Karpas-422 (cell line): Measurements from ENCODE around the gene RPS6KA4. TPM values are rescaled to one million over a fixed set of nuclear protein-coding genes. Genes with fewer than 3 reads are reported as not detected.
A peak's percentile ranks its signal among the peaks of the same experiment; 100 is the strongest.
"Not testable (repeated sequence)": the region's sequence is repeated elsewhere in the genome, so short reads cannot be mapped to it uniquely, and the experiment has no call there.

Experiments
- DNase-seq: peaks from one replicate; pipeline ENCODE4 v3.0.0-alpha.2; 2015
- H2AFZ ChIP-seq: fragments of 200-600 bp; sonication (generic); 2 replicates; pipeline ENCODE4 v1.6.1; 2014; ENCODE audit warnings: antibody characterized with exemption, low read length, mixed read lengths
- H3K27ac ChIP-seq: fragments of 200-600 bp; sonication (generic); 2 replicates; pipeline ENCODE4 v1.5.1; 2014; ENCODE audit warnings: mild to moderate bottlenecking, low read length, moderate library complexity
- H3K27me3 ChIP-seq: fragments of 200-600 bp; sonication (generic); 2 replicates; pipeline ENCODE4 v1.6.1; 2014; ENCODE audit warnings: low read length, mixed read lengths
- H3K36me3 ChIP-seq: fragments of 200-600 bp; sonication (generic); 2 replicates; pipeline ENCODE4 v1.6.1; 2014; ENCODE audit warnings: low read length, mixed read lengths; ENCODE audit not compliant: insufficient read depth
- H3K4me1 ChIP-seq: fragments of 200-600 bp; sonication (generic); 2 replicates; pipeline ENCODE4 v1.6.1; 2014; ENCODE audit warnings: mild to moderate bottlenecking, low read length, mixed read lengths
- H3K4me2 ChIP-seq: fragments of 200-600 bp; sonication (generic); 2 replicates; pipeline ENCODE4 v1.6.1; 2014; ENCODE audit warnings: low read length, low read depth, mild to moderate bottlenecking; ENCODE audit not compliant: poor library complexity, severe bottlenecking
- H3K4me3 ChIP-seq: fragments of 200-600 bp; sonication (generic); 2 replicates; pipeline ENCODE4 v1.5.1; 2014; ENCODE audit warnings: mild to moderate bottlenecking, antibody characterized with exemption, low read length, mixed read lengths
- H3K79me2 ChIP-seq: fragments of 200-600 bp; sonication (generic); 2 replicates; pipeline ENCODE4 v1.6.1; 2014; ENCODE audit warnings: mild to moderate bottlenecking, low read length, mixed read lengths
- H3K9ac ChIP-seq: fragments of 200-600 bp; sonication (generic); 2 replicates; pipeline ENCODE4 v1.6.0; 2014; ENCODE audit warnings: low read length
- H3K9me2 ChIP-seq: fragments of 200-600 bp; sonication (generic), shearing (Covaris generic); replicated peaks from 2 replicates; pipeline ENCODE4 v1.6.0; 2014; ENCODE audit warnings: mild to moderate bottlenecking, low read length, moderate library complexity; ENCODE audit not compliant: insufficient read depth
- H3K9me3 ChIP-seq: fragments of 300-700, 200-600 bp; sonication (generic); 2 replicates; pipeline ENCODE4 v1.6.1; 2014; ENCODE audit warnings: low read length, mixed read lengths
- H4K20me1 ChIP-seq: fragments of 200-600 bp; sonication (generic); 2 replicates; pipeline ENCODE4 v1.6.1; 2014; ENCODE audit warnings: mild to moderate bottlenecking, antibody characterized with exemption, low read length, low read depth; ENCODE audit not compliant: insufficient read depth
- total RNA-seq: library from RNA; depleted of rRNA; stranded (reverse); fragments of >200 nt; shearing (Covaris generic); gene quantifications from 2 replicates; pipeline ENCODE4 v1.2.3, GENCODE V29; 2014; ENCODE audit warnings: low replicate concordance

The RPS6KA4 gene
- total RNA-seq, 1 experiment from 2014 or later = 17.1 TPM

- Histone ChIP-seq H3K36me3 (peaks cover 6% of the 10 kb centered on the region; the same call in 1 of the 2 replicates), H3K4me1 (peaks cover 10% of the 10 kb centered on the region), H3K79me2 (peaks cover 14% of the 10 kb centered on the region), H4K20me1 (no peaks in the 10 kb centered on the region), H3K4me2 (no peak overlapping the region), H3K9me2 (no peaks in the 10 kb centered on the region), H3K27me3 (no peaks in the 10 kb centered on the region), H3K9me3 (no peaks in the 10 kb centered on the region), H3K9ac (no peak overlapping the region), H2AFZ (no peak overlapping the region), H3K27ac (no peak overlapping the region), H3K4me3 (no peak overlapping the region)
- no peak for DNase-seq
Observed at GRCh38 chr11:64322925-64323260, 36.1 kb upstream of the RPS6KA4 start.

GRCh38 chr11:64323373-64323772 is 35.6 kb upstream of the RPS6KA4 start:
- Histone ChIP-seq H3K4me3 (no peak overlapping the region), H3K4me2 (no peak overlapping the region), H3K9me2 (no peaks in the 10 kb centered on the region), H3K9ac (no peak overlapping the region), H3K4me1 (peaks cover 10% of the 10 kb centered on the region), H3K27ac (no peak overlapping the region), H3K27me3 (no peaks in the 10 kb centered on the region), H3K79me2 (peaks cover 12% of the 10 kb centered on the region), H3K36me3 (peaks cover 6% of the 10 kb centered on the region; the same call in 1 of the 2 replicates), H2AFZ (no peak overlapping the region), H4K20me1 (no peaks in the 10 kb centered on the region), H3K9me3 (no peaks in the 10 kb centered on the region)
- DNase-seq = no peak

- H2AFZ ChIP-seq, H3K9me3 ChIP-seq, DNase-seq, H3K4me3 ChIP-seq, H3K4me2 ChIP-seq, H3K27ac ChIP-seq, H3K4me1 ChIP-seq, H3K27me3 ChIP-seq, H3K9me2 ChIP-seq, H3K9ac ChIP-seq, H3K79me2 ChIP-seq, H3K36me3 ChIP-seq, H4K20me1 ChIP-seq: not testable (repeated sequence)
Observed at GRCh38 chr11:64323984-64324383, 35.0 kb upstream of the RPS6KA4 start.

- no peaks in the 10 kb centered on the region for H3K79me2 ChIP-seq
- H3K9ac ChIP-seq = no peak overlapping the region
- no peak overlapping the region for H2AFZ ChIP-seq
- no peak overlapping the region for H3K4me2 ChIP-seq
- no peak overlapping the region for H3K27ac ChIP-seq
- H3K27me3 ChIP-seq = no peaks in the 10 kb centered on the region
- H3K4me3 ChIP-seq = no peak overlapping the region
- H4K20me1 ChIP-seq = no peaks in the 10 kb centered on the region
- no peaks in the 10 kb centered on the region for H3K9me3 ChIP-seq
- no peaks in the 10 kb centered on the region for H3K9me2 ChIP-seq
- no peak for DNase-seq
- no peaks in the 10 kb centered on the region for H3K4me1 ChIP-seq
- H3K36me3 ChIP-seq = peaks cover 6% of the 10 kb centered on the region; the same call in 1 of the 2 replicates
Observed at GRCh38 chr11:64324692-64325469, 34.1 kb upstream of the RPS6KA4 start.

GRCh38 chr11:64327375-64327774 is 31.6 kb upstream of the RPS6KA4 start:
- H3K4me1 ChIP-seq = peaks cover 11% of the 10 kb centered on the region
- no peaks in the 10 kb centered on the region for H3K9me2 ChIP-seq
- H3K9me3 ChIP-seq = no peaks in the 10 kb centered on the region
- DNase-seq = no peak
- no peak overlapping the region for H3K27ac ChIP-seq
- H3K27me3 ChIP-seq = no peaks in the 10 kb centered on the region
- no peak overlapping the region for H3K4me3 ChIP-seq
- no peak overlapping the region for H2AFZ ChIP-seq
- no peak overlapping the region for H3K9ac ChIP-seq
- H3K36me3 ChIP-seq = no peaks in the 10 kb centered on the region
- H4K20me1 ChIP-seq = peaks cover 3% of the 10 kb centered on the region; the same call in 1 of the 2 replicates
- H3K4me2 ChIP-seq = no peak overlapping the region
- H3K79me2 ChIP-seq = no peaks in the 10 kb centered on the region

- H3K27ac ChIP-seq = no peak overlapping the region
- H2AFZ ChIP-seq = no peak overlapping the region
- H4K20me1 ChIP-seq = peaks cover 3% of the 10 kb centered on the region; the same call in 1 of the 2 replicates
Observed at GRCh38 chr11:64327993-64328392, 31.0 kb upstream of the RPS6KA4 start.

GRCh38 chr11:64330888-64331287 is 28.1 kb upstream of the RPS6KA4 start:
- Histone ChIP-seq H3K27me3 (no peaks in the 10 kb centered on the region), H3K27ac (no peak overlapping the region), H4K20me1 (peaks cover 3% of the 10 kb centered on the region; the same call in 1 of the 2 replicates), H3K9ac (no peak overlapping the region), H3K9me2 (no peaks in the 10 kb centered on the region), H3K36me3 (no peaks in the 10 kb centered on the region), H3K9me3 (no peaks in the 10 kb centered on the region), H2AFZ (no peak overlapping the region), H3K79me2 (no peaks in the 10 kb centered on the region), H3K4me3 (no peak overlapping the region), H3K4me2 (no peak overlapping the region), H3K4me1 (peaks cover 25% of the 10 kb centered on the region)
- DNase-seq = no peak

More at GRCh38 chr11:64327993-64328392, 31.0 kb upstream of the RPS6KA4 start:
- no peaks in the 10 kb centered on the region for H3K27me3 ChIP-seq
- H3K4me3 ChIP-seq = no peak overlapping the region
- H3K9me3 ChIP-seq = no peaks in the 10 kb centered on the region
- no peaks in the 10 kb centered on the region for H3K9me2 ChIP-seq
- no peaks in the 10 kb centered on the region for H3K36me3 ChIP-seq
- H3K79me2 ChIP-seq = no peaks in the 10 kb centered on the region
- H3K9ac ChIP-seq = no peak overlapping the region
- peaks cover 13% of the 10 kb centered on the region for H3K4me1 ChIP-seq
- no peak overlapping the region for H3K4me2 ChIP-seq
- DNase-seq = no peak

GRCh38 chr11:64331569-64332371 is 27.2 kb upstream of the RPS6KA4 start:
- Histone ChIP-seq H3K27me3 (no peaks in the 10 kb centered on the region), H3K36me3 (no peaks in the 10 kb centered on the region), H3K4me3 (no peak overlapping the region), H2AFZ (no peak overlapping the region), H3K79me2 (no peaks in the 10 kb centered on the region), H3K9me2 (no peaks in the 10 kb centered on the region), H3K9ac (peak overlapping the region; percentile 44; the same call in 1 of the 2 replicates), H4K20me1 (peaks cover 3% of the 10 kb centered on the region; the same call in 1 of the 2 replicates), H3K27ac (0 out of 2 replicates have a peak overlapping the region, but pooled peaks have one; percentile 11), H3K4me1 (peaks cover 33% of the 10 kb centered on the region), H3K4me2 (peak overlapping the region; percentile 30), H3K9me3 (no peaks in the 10 kb centered on the region)
- DNase-seq = peak; percentile 90
